SK-N-SH (cell line): ENCODE results near the gene ZNF74.
"Not testable (repeated sequence)": the region's sequence is repeated elsewhere in the genome, so short reads cannot be mapped to it uniquely, and the experiment has no call there.

Experiments used
- CTCF ChIP-seq: fragments of 200-600 bp; sonication (generic); IDR thresholded peaks from 2 replicates; pipeline ENCODE4 v1.6.1; 2017; ENCODE audit warnings: antibody characterized with exemption, mild to moderate bottlenecking, moderate library complexity
- EP300 ChIP-seq, 2 experiments: IDR thresholded peaks; 2 replicates each; pipeline versions ENCODE4 v1.4.0 to v1.6.1; 2012; ENCODE audit warnings: borderline replicate concordance in 1 of 2, low read depth in 1 of 2, low read length in 1 of 2
- FOXJ3 ChIP-seq: sonication (generic); formaldehyde crosslinking; IDR thresholded peaks from 2 replicates; pipeline ENCODE4 v1.5.1; 2020; ENCODE audit warnings: mild to moderate bottlenecking, missing genetic modification reagents
- FOXM1 ChIP-seq: IDR thresholded peaks from 2 replicates; pipeline ENCODE4 v1.4.0; 2012; ENCODE audit warnings: low read depth, mild to moderate bottlenecking
- GATA2 ChIP-seq: sonication (generic); formaldehyde crosslinking; IDR thresholded peaks from 2 replicates; pipeline ENCODE4 v1.5.0; 2020; ENCODE audit warnings: mild to moderate bottlenecking, missing genetic modification reagents
- MAX ChIP-seq: IDR thresholded peaks from 2 replicates; pipeline ENCODE4 v1.4.0; 2012; ENCODE audit warnings: low read depth
- POLR2AphosphoS5 ChIP-seq: IDR thresholded peaks from 2 replicates; pipeline ENCODE4 v1.6.1; 2012; ENCODE audit warnings: low read depth, low read length
- RAD21 ChIP-seq: IDR thresholded peaks from 2 replicates; pipeline ENCODE4 v1.6.1; 2012; ENCODE audit warnings: mild to moderate bottlenecking, low read length
- REST ChIP-seq: IDR thresholded peaks from 2 replicates; pipeline ENCODE4 v1.6.1; 2012; ENCODE audit warnings: mild to moderate bottlenecking, low read depth, low read length, moderate library complexity
- SMC3 ChIP-seq: IDR thresholded peaks from 2 replicates; pipeline ENCODE4 v1.6.1; 2012; ENCODE audit warnings: low read depth, low read length, improper control_type of control experiment
- TAF1 ChIP-seq: IDR thresholded peaks from 2 replicates; pipeline ENCODE4 v1.6.1; 2012; ENCODE audit warnings: low read depth, mild to moderate bottlenecking, low read length, moderate library complexity, borderline replicate concordance
- ZBTB33 ChIP-seq: IDR thresholded peaks from 2 replicates; pipeline ENCODE4 v1.4.0; 2012; ENCODE audit warnings: low read depth, borderline replicate concordance

GRCh38 chr22:20361752-20362229 lies 32.2 kb upstream of the ZNF74 start:
- not testable (repeated sequence) for TF ChIP-seq CTCF; MAX; EP300 (IDR thresholded peaks at IDR 0.05; ENCODE audit: borderline replicate concordance in 1 of 2, low read depth in 1 of 2, low read length in 1 of 2); POLR2AphosphoS5; RAD21; GATA2 (CRISPR knock-in tag); ZBTB33; REST; FOXM1; FOXJ3 (CRISPR knock-in tag); TAF1; SMC3
